Prostate gland (tissue), 2 donors: ENCODE results near the gene RUFY3. TPM values are rescaled to one million over a fixed set of nuclear protein-coding genes. Genes with fewer than 3 reads are reported as not detected.

Source experiments
- DNase-seq: peaks from one replicate; pipeline ENCODE4 v3.0.0-alpha.2; 2019; ENCODE audit warnings: low spot score
- H3K27ac ChIP-seq, 2 donors: fragments of 200-600 bp; sonication (generic); 2 replicates each; pipeline ENCODE4 v1.5.1; 2017 to 2019
- H3K27me3 ChIP-seq: fragments of 200-600 bp; sonication (generic); replicated peaks from 2 replicates; pipeline ENCODE4 v1.5.1; 2019; ENCODE audit not compliant: insufficient read depth
- H3K36me3 ChIP-seq, 2 donors: fragments of 200-600 bp; sonication (generic); 1 replicate in 1 of 2; 2 replicates in 1 of 2; pipeline versions ENCODE4 v1.5.1 to v1.8.1; 2017 to 2019
- H3K4me1 ChIP-seq: fragments of 200-600 bp; sonication (generic); replicated peaks from 2 replicates; pipeline ENCODE4 v1.5.1; 2019
- H3K4me3 ChIP-seq, 2 donors: fragments of 200-600 bp; sonication (generic); 2 replicates each; pipeline ENCODE4 v1.5.1; 2017 to 2019
- H3K9me3 ChIP-seq: fragments of 200-600 bp; sonication (generic); 2 replicates; pipeline ENCODE4 v1.5.1; 2017
- CTCF ChIP-seq, 4 experiments: fragments of 200-600 bp in 2 of 4; fragments of 450-650 bp in 2 of 4; sonication (generic) in 2 of 4; IDR thresholded peaks; 1 replicate in 3 of 4; 2 replicates in 1 of 4; pipeline ENCODE4 v1.5.1; 2016 to 2019; ENCODE audit warnings: antibody characterized with exemption in 4 of 4, mild to moderate bottlenecking in 2 of 4, moderate library complexity in 2 of 4
- POLR2A ChIP-seq: fragments of 450-650 bp; IDR thresholded peaks from one replicate; pipeline ENCODE4 v1.6.1; 2016; ENCODE audit warnings: antibody characterized with exemption, mild to moderate bottlenecking
- POLR2AphosphoS5 ChIP-seq: sonication (generic); formaldehyde crosslinking; IDR thresholded peaks from one replicate; pipeline ENCODE4 v1.6.1; 2017; ENCODE audit warnings: antibody characterized with exemption
- WGBS: methylation state at CpG from one replicate; pipeline ENCODE4 v1.1.5; 2018; 5-methylcytosine and 5-hydroxymethylcytosine counted together
- intact Hi-C: fragments of 100-400 bp; cut with DNase I; formaldehyde crosslinking; loops from one replicate; pipeline ENCODE4 v1.14.2; 2022
- total RNA-seq, 2 donors: library from RNA; depleted of rRNA; stranded (reverse); fragments of >200 nt; gene quantifications; one replicate each; pipeline ENCODE4 v1.1.0, GENCODE V29; 2016

The RUFY3 gene, protein sequence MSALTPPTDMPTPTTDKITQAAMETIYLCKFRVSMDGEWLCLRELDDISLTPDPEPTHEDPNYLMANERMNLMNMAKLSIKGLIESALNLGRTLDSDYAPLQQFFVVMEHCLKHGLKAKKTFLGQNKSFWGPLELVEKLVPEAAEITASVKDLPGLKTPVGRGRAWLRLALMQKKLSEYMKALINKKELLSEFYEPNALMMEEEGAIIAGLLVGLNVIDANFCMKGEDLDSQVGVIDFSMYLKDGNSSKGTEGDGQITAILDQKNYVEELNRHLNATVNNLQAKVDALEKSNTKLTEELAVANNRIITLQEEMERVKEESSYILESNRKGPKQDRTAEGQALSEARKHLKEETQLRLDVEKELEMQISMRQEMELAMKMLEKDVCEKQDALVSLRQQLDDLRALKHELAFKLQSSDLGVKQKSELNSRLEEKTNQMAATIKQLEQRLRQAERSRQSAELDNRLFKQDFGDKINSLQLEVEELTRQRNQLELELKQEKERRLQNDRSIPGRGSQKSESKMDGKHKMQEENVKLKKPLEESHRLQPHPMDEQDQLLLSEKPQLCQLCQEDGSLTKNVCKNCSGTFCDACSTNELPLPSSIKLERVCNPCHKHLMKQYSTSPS
- 100 to 1,000 TPM in 1 of 2 donors, 10 to 100 TPM in 1; 51.7 to 118 TPM for total RNA-seq

DNA sequence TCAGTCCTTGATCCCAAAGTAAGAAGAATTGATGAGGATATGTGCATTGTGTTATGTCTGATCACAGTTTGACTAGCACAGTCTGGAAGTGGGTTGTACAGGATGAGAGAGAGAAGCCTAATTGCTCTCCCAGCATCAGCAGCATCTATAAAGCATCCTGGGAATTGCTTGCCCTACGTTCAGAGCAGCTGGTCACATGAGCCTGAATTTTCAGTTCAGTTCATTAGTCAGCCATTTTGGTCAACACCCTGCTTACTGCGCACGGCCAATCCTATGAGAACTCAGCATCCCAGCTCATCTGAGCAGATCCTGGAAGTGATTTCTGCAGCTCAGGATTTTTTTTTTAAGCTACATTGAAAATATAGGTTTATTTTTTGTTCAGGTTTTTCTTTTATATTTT is at the start of gene RUFY3:
Gene RUFY3 (plus strand): TSS at position 218 of the 400 bp plus-strand sequence. CDS start 610 bp downstream, outside the sequence.
- peak within 1 kb of the TSS; percentile 43 to 50 for H3K27ac ChIP-seq
- no peak for DNase-seq
- H3K4me3 ChIP-seq, result peak within 1 kb of the TSS; percentile 11 to 18
- no peaks in the 10 kb centered on the region for H3K27me3 ChIP-seq
- H3K36me3 ChIP-seq, result no peaks in the 10 kb centered on the region
- intact Hi-C loops, result no loop called here
- no peaks in the 10 kb centered on the region for H3K9me3 ChIP-seq
- no peaks in the 10 kb centered on the region for H3K4me1 ChIP-seq
- TF ChIP-seq POLR2AphosphoS5, result peak; percentile 41
- TF ChIP-seq POLR2A, result no peak
- WGBS, result 46% methylated on average over 3 of the region's 3 CpGs

GRCh38 chr4:70674191-70674590 is 47.6 kb upstream of the RUFY3 start:
- Histone ChIP-seq H3K4me3 (no peak overlapping the region), H3K27ac (no peak overlapping the region), H3K27me3 (no peaks in the 10 kb centered on the region), H3K36me3 (no peaks in the 10 kb centered on the region), H3K9me3 (no peaks in the 10 kb centered on the region), H3K4me1 (no peaks in the 10 kb centered on the region)
- TF ChIP-seq POLR2AphosphoS5, result no peak
- TF ChIP-seq CTCF (IDR thresholded peaks at IDR 0.05), result no peak
- TF ChIP-seq POLR2A, result no peak
- DNase-seq, result no peak
- intact Hi-C loops, result no loop called here

DNA sequence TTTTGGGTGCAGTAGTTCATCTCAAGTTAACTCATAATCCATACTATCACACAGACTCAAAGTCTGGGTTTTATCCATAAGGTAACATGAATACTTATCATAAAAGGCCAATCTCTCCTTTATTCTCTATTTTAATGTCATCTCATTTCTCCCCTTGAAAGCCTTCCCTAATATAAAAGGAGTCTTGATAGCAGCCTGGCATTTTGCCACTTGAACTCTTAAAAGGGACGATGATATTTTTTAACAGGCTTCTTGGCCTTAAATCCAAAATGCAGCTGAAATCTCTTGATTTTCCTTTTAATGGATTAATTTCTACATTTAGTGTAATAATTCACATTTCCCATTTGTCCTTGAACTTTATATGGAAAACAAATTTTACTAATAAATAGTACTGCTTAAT is 47.0 kb upstream of the RUFY3 start:
- 23% methylated on average over 1 of the region's 1 CpG for WGBS
- Histone ChIP-seq H3K9me3 (no peaks in the 10 kb centered on the region), H3K36me3 (no peaks in the 10 kb centered on the region), H3K27ac (no peak overlapping the region), H3K4me3 (no peak overlapping the region), H3K27me3 (no peaks in the 10 kb centered on the region), H3K4me1 (no peaks in the 10 kb centered on the region)
- intact Hi-C loops, result no loop called here
- TF ChIP-seq POLR2A, result no peak
- no peak for TF ChIP-seq CTCF (IDR thresholded peaks at IDR 0.05)
- TF ChIP-seq POLR2AphosphoS5, result no peak
- DNase-seq, result no peak

GRCh38 chr4:70676554-70677090 is 45.1 kb upstream of the RUFY3 start:
- intact Hi-C loops, result no loop called here
- no peak for DNase-seq
- Histone ChIP-seq H3K27me3 (no peaks in the 10 kb centered on the region), H3K27ac (no peak overlapping the region), H3K4me3 (no peak overlapping the region), H3K36me3 (no peaks in the 10 kb centered on the region), H3K4me1 (no peaks in the 10 kb centered on the region), H3K9me3 (no peaks in the 10 kb centered on the region)
- TF ChIP-seq CTCF (IDR thresholded peaks at IDR 0.05) (no peak), POLR2AphosphoS5 (no peak), POLR2A (no peak)
- 94% methylated on average over 6 of the region's 6 CpGs for WGBS

DNA sequence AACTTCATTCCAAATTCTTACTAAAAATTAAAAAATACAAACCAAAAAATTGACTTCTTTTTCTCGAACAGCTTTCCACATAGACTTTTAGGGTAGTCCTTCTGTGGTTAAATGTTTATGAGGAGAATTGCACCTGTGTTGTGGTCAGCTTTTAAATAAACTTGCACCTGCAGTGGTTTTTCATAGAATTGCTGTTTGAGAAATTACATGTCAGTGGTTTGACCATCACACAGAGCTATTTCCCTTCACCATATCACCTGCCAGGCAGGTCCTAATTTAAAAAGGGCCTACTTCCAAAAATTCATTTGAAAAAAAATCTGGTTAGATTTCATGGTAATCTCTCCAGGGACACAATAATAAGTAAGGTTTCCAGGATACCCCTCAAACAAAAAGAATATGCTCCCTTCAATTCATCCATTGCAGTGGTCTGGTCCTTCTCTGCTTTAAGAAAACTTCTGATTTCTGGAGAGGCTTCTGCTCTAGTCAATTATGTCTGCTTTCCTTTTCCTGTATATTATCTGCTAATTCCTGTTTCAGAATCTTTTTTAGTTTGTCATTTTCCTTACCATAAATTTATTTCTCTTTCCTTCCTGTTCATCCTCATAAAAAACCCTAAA is 43.3 kb upstream of the RUFY3 start:
- H3K4me1 ChIP-seq, result no peaks in the 10 kb centered on the region
- H3K9me3 ChIP-seq, result no peaks in the 10 kb centered on the region
- H3K4me3 ChIP-seq, result no peak overlapping the region
- no peaks in the 10 kb centered on the region for H3K36me3 ChIP-seq
- H3K27ac ChIP-seq, result no peak overlapping the region
- intact Hi-C loops, result no loop called here
- DNase-seq, result no peak
- no peaks in the 10 kb centered on the region for H3K27me3 ChIP-seq
- WGBS, result 74% methylated on average over 1 of the region's 1 CpG
- TF ChIP-seq CTCF (IDR thresholded peaks at IDR 0.05), result no peak
- TF ChIP-seq POLR2A, result no peak
- no peak for TF ChIP-seq POLR2AphosphoS5
